GM18498 (cell line): Measurements from ENCODE around the gene CDK15.
"Not testable (repeated sequence)": the region's sequence is repeated elsewhere in the genome, so short reads cannot be mapped to it uniquely, and the experiment has no call there.

ENCODE experiments used
- ATAC-seq: cut with Tn5 transposase; IDR thresholded peaks from one replicate; pipeline ENCODE4 v1.9.1; 2021; ENCODE audit warnings: mild to moderate bottlenecking, moderate library complexity; ENCODE audit not compliant: unreplicated experiment

Gene CDK15

DNA sequence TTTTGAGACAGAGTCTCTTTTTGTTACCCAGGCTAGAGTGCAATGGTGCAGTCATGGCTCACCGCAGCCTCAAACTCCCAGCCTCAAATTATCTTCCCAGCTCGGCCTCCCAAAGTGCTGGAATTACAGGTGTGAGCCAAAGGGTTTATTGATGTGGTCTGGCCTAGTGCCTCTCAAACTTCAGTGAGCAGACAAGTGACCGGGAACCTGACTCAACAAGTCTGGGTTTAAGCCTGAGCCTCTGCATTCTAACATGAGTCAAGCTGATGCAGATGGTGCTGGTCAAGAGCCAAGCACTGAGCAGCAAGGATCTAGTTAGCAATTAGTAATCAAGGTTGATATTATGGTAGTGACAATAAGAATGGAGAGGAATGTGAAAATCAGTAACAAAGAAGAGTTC is 21.3 kb downstream of the CDK15 start:
- no peak for ATAC-seq

DNA sequence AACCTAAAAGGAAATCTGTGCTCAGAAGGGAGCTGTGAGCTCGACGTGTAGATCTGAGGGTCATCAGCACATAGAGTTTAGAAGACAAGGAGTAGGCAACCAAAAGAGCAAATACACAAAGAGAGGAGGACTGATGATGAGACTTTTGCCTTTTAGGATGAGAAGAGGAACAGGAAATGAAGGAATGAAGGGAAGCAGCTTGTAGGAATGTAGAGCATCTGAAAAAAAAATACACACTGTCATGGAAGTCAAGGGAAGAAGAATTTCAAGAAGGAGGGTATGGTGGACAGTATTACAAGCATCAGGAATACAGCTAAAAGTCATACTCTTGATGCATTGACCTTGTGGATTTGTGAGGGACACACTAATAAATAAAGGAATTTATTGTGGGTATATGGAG is 21.9 kb downstream of the CDK15 start:
- ATAC-seq, result no peak

DNA sequence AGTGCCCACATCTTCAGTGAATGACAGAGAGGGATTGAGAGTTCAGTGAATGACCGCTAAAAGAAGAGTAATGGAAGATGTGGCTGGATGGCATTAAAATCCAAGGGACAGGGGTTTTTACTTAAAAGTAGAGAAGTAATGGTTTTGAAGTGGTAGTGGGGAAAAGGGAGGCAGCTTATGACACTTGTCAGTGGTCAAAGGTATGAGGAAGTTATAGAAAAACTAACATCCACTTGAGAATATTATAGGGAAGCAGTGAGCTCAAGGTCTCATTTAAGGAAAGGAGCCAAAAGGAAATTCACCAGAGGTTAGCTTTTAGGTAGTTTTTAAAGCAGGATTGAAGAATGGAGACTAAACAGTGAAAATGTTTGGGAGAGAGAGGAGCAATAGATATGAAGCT is 24.3 kb downstream of the CDK15 start:
- no peak for ATAC-seq

DNA sequence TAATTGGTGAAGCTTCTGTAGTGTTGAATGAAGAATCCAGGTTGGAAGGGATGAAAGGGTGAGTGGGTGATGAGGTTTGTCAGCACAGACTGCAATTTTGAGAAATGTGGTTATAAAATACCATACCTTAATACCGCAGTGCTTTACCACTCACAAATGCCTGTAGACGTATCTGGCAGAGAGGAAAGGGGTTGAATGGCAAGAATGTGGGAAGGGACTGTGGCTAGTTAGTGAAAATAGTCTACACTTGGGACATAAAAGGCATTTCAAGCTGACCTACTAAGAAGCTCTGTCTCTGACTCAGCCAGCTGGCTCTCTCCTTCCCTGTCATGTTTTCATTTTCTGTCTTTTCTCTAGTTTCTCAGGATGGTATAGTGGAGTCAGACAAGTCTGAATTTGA is 25.1 kb downstream of the CDK15 start:
- ATAC-seq, result no peak

DNA sequence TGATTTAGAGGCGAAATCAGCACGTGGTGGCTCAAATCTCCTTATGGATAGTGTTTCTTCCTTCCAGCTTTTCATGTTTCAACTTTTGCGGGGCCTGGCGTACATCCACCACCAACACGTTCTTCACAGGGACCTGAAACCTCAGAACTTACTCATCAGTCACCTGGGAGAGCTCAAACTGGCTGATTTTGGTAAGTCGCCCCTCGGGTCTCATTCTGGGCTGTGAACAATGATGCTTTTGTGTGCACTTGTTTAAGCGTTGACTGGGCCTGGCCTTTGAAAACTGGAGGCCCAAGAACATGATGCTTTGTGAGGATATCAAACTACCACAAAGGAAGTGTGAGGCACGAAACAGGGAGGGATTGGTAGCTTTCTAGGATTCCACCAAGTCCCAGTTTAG is 27.4 kb downstream of the CDK15 start:
- ATAC-seq, result no peak

DNA sequence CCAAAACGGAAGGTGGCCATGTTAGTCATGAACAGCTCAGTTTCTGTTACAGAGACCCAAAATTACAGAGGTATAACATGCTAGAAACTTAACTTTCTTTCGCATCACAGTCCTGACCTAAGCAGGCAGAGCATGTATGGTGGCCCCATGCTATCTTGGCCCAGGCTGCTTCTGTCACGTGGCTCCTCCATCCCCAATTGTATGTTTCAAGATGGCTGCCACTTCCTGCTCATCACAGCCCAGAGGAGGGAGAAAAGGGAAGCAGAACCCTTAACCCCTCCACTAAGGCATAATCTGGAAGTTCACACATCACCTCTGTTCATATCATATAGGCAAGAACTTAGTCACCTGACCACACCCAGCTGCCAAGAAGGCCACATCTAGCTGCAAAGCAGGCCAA is 28.7 kb downstream of the CDK15 start:
- no peak for ATAC-seq

DNA sequence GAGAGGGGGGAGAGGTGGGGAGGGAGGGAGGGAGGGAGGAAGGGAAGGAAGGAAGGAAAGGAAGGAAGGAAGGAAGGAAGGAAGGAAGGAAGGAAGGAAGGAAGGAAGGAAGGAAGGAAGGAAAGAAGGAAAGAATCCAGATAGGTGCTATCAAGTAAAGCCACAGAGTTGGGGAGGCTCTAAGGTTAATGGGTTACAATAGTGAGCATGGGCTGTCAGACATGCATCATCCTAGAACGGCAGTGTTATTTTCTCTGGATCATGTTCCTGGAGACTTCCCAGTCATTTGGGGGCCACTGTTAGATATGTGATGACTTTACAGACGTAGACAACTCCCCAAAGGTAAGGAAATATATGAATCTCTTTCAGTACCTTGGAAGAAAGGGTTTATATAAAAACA is 31.1 kb downstream of the CDK15 start:
- ATAC-seq, result no peak

DNA sequence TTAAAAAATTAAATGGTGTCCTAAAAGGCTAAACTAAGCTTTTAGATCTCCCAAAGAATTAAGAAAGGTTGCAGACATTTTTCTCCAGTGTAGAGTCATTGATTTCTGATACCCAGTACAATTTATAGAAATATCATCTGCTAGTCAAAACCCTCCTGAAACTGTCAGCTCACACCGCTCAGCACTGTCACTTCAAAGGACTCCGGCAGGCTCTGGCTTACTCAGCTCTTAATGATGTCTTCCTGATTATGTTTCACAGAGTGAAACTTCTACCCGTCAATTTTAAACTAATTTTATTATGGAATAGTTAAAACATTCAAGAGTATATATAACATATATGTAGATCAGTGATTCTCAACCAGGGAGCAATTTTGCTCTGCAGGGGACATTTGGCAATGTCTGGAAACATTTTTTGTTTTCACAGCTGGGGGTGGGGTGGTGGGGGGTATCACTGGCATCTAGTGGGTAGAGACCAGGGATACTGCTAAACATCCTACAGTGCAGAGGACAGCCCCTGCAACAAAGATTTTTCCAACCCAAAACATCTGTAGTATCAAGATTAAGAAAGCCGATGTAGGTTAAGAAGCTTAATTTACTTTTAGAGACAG is 31.6 kb downstream of the CDK15 start:
- ATAC-seq, result no peak

DNA sequence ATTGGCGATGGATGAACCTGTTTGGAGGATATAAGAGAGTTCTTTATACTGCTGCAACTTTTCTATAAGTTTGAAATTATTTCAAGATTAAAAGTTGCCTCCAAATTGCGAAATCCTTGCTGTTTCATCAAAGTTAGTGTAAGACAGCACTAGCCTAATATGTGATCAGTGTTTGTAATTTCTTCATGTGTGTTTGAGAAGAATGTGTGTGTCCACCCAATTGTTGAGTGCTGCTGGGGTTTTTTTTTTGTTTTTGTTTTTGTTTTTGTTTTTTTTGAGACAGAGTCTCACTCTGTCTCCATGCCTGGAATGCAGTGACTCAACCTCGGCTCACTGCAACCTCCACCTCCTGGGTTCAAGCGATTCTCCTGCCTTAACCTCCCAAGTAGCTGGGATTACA is 33.4 kb downstream of the CDK15 start:
- ATAC-seq, result no peak

DNA sequence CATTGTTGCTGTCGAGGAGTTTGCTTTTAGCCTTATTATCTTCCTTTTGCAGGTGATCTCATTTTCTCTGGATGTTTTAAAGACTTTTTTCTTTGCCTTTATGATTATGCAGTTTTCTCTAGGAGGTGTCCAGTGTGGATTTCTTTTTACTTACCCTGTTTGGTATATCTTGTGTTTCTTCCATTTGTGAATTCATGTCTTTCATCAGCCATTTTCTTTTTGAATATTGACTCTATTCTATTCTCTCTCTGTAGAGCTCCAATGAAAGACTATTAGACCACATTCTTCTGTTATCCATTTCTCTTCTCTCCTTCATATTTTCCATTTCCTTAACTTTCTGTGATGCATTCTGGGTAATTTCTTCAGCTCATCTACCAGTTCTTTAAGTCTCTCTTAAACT is 34.4 kb downstream of the CDK15 start:
- ATAC-seq, result no peak

DNA sequence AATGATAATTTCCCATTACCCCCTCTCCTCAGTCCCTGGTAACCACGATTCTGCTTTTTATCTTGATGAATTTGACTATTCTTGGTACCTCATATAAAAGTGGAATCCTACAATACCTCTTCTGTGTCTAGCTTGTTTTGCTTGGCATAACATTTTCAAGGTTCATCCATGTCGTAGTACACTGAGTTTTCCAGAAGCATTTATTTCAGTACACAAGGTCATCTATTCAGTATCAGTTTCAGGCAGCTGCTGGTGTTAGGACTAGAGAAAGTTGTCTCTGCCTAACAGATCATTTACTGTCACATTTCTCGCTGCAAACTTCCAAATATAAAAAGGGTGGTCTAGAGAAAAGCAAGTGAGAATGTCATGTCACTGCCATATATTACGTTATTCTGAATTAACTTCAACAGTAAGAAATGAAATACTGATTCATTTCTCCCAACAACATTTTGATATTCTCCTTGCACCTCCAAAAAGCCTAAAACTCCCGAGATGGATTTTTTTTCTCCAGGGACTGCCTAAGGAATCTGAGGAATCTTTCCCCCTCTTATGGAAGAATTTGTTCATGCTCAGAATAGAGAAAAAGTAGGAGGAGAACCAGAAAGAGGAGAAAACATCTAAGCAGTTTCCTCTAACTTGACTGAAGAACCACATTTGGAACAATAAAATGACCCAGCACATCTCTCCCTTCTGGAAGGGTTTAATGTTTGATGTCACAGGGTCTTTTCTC is 36.0 kb downstream of the CDK15 start:
- no peak for ATAC-seq

DNA sequence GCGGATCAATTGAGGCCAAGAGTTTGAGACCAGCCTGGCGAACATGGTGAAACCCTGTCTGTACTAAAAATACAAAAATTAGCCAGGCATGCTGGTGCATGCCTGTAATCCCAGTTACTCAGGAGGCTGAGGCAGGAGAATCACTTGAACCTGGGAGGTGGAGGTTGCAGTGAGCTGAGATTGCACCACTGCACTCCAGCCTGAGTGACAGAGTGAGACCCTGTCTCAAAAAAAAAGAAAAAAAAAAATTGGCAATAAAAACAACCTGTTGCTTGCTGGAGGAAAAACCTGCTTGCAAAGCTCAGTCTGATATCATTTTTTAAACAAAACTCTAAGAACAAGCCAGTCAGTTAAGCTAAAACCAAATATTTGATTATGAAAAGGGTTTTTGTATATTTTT is 38.6 kb downstream of the CDK15 start:
- ATAC-seq, result not testable (repeated sequence)

DNA sequence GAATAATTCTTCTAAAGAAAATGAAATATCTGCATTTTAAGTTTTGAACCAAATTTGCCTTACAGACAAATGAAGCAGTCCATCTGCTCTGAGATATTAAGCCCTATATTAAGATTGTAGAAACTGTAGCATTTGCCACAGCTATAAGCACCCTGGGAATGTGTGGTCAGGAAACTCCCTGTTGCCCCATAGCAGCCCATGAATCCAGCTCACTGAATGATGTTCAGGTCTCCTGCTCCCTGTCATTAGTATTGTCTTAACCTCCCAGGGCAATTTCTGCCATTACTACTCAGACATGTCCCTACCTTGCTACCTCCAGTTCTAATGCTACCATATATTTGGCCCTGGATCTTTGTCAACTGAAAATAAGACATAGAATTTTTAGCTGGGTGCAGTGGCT is 41.1 kb downstream of the CDK15 start:
- ATAC-seq, result no peak

DNA sequence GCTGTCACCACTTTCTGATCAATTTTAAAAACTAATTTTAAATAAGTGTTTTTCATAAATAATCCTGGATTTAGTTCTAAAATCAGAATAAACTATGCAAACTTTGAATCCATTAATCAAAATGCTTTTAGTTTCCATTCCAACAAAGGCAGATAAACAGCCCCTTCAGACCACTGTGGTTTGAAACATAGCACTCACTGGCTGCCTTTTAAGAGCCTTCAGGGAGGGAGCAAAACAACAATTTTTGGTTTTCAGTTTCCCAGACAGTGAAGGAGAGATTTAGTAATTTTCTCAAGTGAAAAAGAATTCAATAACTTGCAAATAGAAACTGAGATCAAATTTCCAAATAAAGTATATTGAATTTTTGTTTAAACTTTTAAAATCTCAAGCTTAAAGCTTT is 46.1 kb downstream of the CDK15 start:
- ATAC-seq, result no peak

DNA sequence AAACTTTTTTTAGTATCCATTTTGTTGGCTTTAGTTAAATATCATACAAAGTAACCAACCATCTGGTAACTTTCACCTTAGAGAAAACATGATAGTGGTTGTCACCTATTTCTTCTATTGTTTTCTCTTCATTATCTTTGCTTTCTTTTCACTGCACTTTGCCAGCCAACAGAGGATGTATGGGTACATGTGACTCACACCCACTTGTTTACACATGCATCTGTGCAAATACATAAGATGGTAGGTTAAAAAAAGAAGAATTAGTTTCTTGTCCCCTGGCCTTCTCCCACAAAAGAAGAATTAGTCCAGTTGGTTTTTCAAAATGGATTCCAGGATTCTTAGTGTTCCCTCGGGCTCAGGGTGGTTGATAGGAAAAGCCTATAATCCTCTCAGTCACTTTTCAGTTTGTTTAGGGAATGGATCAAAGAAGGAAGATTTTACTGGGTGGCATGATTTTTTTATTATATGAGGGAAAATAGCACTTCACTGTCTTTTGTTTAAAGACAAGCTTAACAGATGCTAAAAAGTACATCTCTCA is 46.6 kb downstream of the CDK15 start:
- no peak for ATAC-seq

DNA sequence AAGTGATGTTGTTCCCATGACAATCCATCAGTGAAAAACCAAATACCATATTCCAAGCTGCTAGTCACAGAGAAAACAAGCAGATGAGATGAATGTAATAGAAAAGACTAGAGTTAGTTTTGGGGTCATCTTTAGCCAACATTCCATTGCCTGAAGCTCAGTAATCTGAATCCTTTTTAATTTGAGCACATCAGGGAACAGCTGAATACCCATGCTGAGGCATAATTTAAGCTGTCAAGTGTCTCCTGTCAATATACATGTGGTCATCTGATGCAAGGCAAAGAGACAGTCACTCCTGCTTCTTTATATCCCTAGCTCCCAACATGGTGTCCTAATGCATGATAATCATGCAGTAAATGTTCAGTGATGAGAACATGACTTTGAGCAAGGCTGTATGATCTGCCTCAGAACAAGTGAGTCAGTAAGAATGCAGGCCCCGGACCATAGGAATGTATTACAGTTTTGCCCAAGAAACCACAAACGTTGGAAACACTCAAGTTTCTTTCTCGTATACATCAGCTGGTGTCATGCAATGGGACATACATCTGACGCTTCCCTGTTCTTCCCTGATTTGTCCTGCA is 48.0 kb downstream of the CDK15 start:
- ATAC-seq, result no peak

DNA sequence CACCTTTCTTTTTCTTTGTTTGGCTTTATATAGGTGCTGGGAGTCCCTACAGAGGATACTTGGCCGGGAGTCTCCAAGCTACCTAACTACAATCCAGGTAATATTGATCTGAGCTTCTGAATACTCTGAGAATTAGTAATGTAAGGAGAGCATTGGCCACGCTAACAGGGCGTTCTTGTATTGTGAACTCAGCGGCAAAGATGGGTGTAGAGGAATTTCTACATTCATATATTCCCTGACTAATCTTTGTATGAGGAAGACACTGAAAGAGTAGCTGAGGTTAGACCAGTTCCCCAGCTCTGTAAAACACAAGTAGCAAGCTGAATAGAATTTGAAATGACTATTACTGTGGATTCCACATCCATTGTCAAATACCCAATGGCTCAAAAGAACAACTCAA is 48.5 kb downstream of the CDK15 start:
- ATAC-seq, result no peak

DNA sequence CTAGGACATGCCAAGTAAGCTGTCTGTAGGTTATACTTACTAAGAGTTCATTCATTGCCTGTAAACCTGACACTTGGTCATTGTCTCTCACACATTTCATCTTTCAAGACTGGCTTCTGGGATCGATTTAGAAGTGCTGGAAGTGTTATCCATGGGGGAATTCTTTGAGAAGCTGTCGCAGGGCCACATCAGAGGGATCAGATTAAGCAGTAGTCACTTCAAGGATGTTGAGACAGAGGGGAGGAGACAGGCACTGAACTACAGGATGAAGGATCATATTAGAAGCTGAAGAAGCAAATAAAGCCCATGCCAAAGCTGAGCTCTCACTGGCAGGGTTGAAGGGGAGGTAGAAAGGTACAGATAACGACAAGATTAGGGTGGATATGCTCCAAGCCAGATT is 49.0 kb downstream of the CDK15 start:
- ATAC-seq, result no peak

DNA sequence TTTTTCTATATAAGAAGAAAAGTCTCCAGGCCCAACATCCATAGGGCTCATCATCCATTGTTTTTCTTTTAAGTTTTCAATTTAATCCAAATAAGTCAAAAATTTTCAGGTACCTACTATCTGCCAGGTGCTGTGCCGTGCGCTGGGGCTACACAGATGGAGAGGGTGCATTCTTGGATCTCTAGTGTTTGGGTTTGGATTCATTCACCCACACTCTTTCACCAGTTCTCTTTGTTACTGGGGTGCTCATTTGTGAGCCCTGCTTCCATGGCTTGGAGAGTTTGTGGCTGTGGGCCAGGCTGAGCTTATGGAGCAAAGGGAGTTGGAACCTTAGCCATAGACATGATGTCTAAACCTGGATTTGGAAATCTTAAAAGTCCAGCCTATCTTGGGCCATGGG is 51.0 kb downstream of the CDK15 start:
- ATAC-seq, result no peak

DNA sequence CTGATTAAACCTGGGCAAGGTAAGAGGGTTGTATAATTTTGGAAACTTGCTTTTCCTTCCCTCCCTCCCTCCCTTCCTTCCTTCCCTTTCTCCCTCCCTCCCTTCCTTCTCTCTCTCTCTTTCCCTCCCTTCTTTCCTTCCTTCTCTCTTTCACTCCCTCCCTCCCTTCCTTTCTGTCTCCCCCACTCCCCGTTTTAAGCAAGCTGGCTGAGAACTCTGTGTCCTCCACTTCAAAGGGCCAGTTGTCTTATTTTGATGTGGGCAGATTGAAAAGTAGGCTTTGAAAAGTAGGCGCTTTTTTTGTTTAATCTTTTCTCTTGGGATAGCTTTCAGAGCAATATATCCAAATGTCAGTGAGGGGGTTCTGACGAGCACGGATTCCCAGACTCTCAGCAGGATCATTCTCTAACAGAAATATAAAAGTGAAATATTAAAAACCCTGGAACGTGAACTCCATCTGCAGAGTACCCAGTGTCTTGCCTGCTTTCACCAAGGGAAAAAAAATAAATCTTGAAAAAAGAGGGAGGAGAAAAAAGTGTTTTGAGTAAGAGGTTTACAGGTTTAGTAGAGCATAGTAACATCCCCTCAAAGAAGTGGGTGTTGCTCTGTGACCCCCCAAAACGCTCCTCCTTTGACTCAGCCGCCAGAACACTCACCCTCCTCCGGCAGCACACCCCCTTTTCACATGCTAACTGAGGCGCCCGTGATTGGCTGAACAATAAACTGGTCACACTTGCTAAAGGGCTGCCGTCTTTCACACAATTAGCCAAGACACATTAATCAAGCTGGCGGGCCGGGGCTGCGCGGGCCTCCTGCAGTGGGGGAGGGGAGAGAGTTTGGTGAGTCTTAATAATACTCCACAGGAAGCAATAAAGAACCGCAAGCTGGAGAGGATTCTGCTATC is 52.2 kb downstream of the CDK15 start:
- no peak for ATAC-seq

DNA sequence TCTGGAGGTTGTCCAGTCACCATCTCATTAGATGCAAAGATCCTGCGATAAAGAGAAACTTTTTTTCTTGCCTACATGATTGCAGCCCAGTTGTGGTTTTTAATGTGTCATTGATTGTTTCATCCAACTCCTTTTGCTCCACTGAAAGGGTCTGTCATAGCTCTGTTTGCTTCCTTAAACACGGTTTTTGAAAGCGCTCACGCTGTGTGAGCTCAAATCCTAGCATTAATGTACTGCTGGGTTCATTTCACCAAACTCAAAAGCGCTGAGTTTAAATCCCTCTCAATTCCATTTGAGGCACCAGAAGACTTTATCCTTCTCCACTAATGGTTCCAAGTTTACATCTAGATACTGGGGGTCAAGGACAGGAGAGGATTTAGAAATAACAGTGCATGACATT is 53.6 kb downstream of the CDK15 start:
- no peak for ATAC-seq
